Keratinocyte (primary cell): ENCODE measurements around the gene FAM13C. TPM values are rescaled to one million over a fixed set of nuclear protein-coding genes. Genes with fewer than 3 reads are reported as not detected.

Source experiments
- DNase-seq: peaks from one replicate; pipeline ENCODE4 v3.0.0-alpha.2; 2011; ENCODE audit warnings: low read depth, missing footprints, low spot score
- FAIRE-seq: peaks from 2 replicates; lab custom pipeline; 2011; peaks lifted over from hg19 to GRCh38; lab: Jason Lieb, UNC
- H2AFZ ChIP-seq: 2 replicates; pipeline ENCODE4 v1.6.0; 2012; ENCODE audit warnings: low read length, control low read depth, inconsistent platforms; ENCODE audit not compliant: control insufficient read depth
- H3K27ac ChIP-seq: 2 replicates; pipeline ENCODE4 v1.5.1; 2011; ENCODE audit warnings: low read length; ENCODE audit not compliant: control insufficient read depth, insufficient read depth
- H3K27me3 ChIP-seq: 3 replicates; pipeline ENCODE4 v1.6.0; 2011; ENCODE audit warnings: low read length; ENCODE audit not compliant: control insufficient read depth, insufficient read depth; ENCODE audit errors: extremely low read depth
- H3K36me3 ChIP-seq, 2 experiments: 2 replicates in 1 of 2; 3 replicates in 1 of 2; pipeline ENCODE4 v1.5.1; 2011; ENCODE audit warnings: low read length in 2 of 2, mild to moderate bottlenecking in 1 of 2; ENCODE audit not compliant: control insufficient read depth in 2 of 2, insufficient read depth in 2 of 2; ENCODE audit errors: extremely low read depth in 1 of 2
- H3K4me1 ChIP-seq: 3 replicates; pipeline ENCODE4 v1.5.1; 2011; ENCODE audit warnings: low read length; ENCODE audit not compliant: control insufficient read depth, insufficient read depth; ENCODE audit errors: extremely low read depth
- H3K4me2 ChIP-seq: 3 replicates; pipeline ENCODE4 v1.6.0; 2011; ENCODE audit warnings: low read depth, low read length; ENCODE audit not compliant: control insufficient read depth, insufficient read depth; ENCODE audit errors: extremely low read depth
- H3K4me3 ChIP-seq, 3 experiments: fragments of 200-600 bp in 1 of 3; sonication (generic) in 1 of 3; 2 replicates in 2 of 3; 3 replicates in 1 of 3; pipeline ENCODE4 v1.5.1; 2011 to 2016; ENCODE audit warnings: low read length in 3 of 3, mild to moderate bottlenecking in 3 of 3, control low read depth in 2 of 3, inconsistent platforms in 1 of 3, low read depth in 1 of 3, mixed read lengths in 1 of 3, mixed run types in 1 of 3, moderate library complexity in 1 of 3; ENCODE audit not compliant: control insufficient read depth in 2 of 3, insufficient read depth in 2 of 3; ENCODE audit errors: extremely low read depth in 1 of 3
- H3K79me2 ChIP-seq: 2 replicates; pipeline ENCODE4 v1.6.0; 2012; ENCODE audit warnings: low read length; ENCODE audit not compliant: control insufficient read depth, insufficient read depth
- H3K9ac ChIP-seq: 3 replicates; pipeline ENCODE4 v1.6.0; 2011; ENCODE audit warnings: low read length; ENCODE audit not compliant: control insufficient read depth, insufficient read depth; ENCODE audit errors: extremely low read depth
- H3K9me1 ChIP-seq: 3 replicates; pipeline ENCODE4 v1.6.0; 2011; ENCODE audit warnings: low read length; ENCODE audit not compliant: control insufficient read depth, insufficient read depth; ENCODE audit errors: extremely low read depth
- H3K9me3 ChIP-seq: 2 replicates; pipeline ENCODE4 v1.5.1; 2012; ENCODE audit warnings: low read depth, low read length; ENCODE audit not compliant: control insufficient read depth
- H4K20me1 ChIP-seq: 3 replicates; pipeline ENCODE4 v1.6.0; 2011; ENCODE audit warnings: low read length; ENCODE audit not compliant: control insufficient read depth, insufficient read depth; ENCODE audit errors: extremely low read depth
- EZH2 ChIP-seq: IDR thresholded peaks from one replicate; pipeline ENCODE4 v1.6.1; 2012; ENCODE audit warnings: inconsistent platforms, mild to moderate bottlenecking, low read length, moderate library complexity
- dilution Hi-C: fragments of 300-500 bp; cut with MboI; formaldehyde crosslinking; loops from one replicate; pipeline ENCODE4 v1.7.0; 2020; ENCODE audit warnings: low sequenced_read_pairs; ENCODE audit not compliant: extremely low pct_ligation_motif_present
- polyA plus RNA-seq, 5 experiments: library from polyadenylated mRNA; depleted of rRNA in 3 of 5; stranded (reverse) in 3 of 5; stranded (forward) in 1 of 5; unstranded in 1 of 5; fragments of >200 nt; gene quantifications; 1 replicate in 1 of 5; 2 replicates in 3 of 5; 3 replicates in 1 of 5; pipeline versions ENCODE4 v1.2.1 to v1.2.3, GENCODE V29; 2011 to 2012; ENCODE audit warnings: missing spikeins in 2 of 5, low read depth in 1 of 5, low replicate concordance in 1 of 5
- TF ChIP-seq, protein P1 (sequence below), 3 experiments: IDR thresholded peaks in 1 of 3; conservative IDR thresholded peaks in 1 of 3; optimal IDR thresholded peaks in 1 of 3; 2 replicates in 2 of 3; 3 replicates in 1 of 3; pipeline versions ENCODE3 to v1.5.1; 2011; ENCODE audit warnings: low read length in 3 of 3, mild to moderate bottlenecking in 3 of 3, moderate library complexity in 2 of 3, control low read depth in 1 of 3, inconsistent platforms in 1 of 3; ENCODE audit not compliant: insufficient read depth in 2 of 3; ENCODE audit errors: extremely low read depth in 1 of 3

The FAM13C gene
- polyA plus RNA-seq, 1 donor (not counting 4 experiments of a cell fraction or from before 2014, with no cell fraction given), result 0.58 TPM

- TF ChIP-seq, protein P1, sequence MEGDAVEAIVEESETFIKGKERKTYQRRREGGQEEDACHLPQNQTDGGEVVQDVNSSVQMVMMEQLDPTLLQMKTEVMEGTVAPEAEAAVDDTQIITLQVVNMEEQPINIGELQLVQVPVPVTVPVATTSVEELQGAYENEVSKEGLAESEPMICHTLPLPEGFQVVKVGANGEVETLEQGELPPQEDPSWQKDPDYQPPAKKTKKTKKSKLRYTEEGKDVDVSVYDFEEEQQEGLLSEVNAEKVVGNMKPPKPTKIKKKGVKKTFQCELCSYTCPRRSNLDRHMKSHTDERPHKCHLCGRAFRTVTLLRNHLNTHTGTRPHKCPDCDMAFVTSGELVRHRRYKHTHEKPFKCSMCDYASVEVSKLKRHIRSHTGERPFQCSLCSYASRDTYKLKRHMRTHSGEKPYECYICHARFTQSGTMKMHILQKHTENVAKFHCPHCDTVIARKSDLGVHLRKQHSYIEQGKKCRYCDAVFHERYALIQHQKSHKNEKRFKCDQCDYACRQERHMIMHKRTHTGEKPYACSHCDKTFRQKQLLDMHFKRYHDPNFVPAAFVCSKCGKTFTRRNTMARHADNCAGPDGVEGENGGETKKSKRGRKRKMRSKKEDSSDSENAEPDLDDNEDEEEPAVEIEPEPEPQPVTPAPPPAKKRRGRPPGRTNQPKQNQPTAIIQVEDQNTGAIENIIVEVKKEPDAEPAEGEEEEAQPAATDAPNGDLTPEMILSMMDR (optimal IDR thresholded peaks at IDR 0.05 in 1 of 3, IDR thresholded peaks at IDR 0.05 in 1 of 3, conservative IDR thresholded peaks at IDR 0.05 in 1 of 3; ENCODE audit: extremely low read depth in 1 of 3, insufficient read depth in 2 of 3, low read length in 3 of 3), result no peak
- TF ChIP-seq EZH2, result no peak
- dilution Hi-C loops, result no loop called here
- H2AFZ ChIP-seq, result no peak overlapping the region
- no peak overlapping the region for H3K4me3 ChIP-seq
- H3K4me2 ChIP-seq, result no peak overlapping the region
- no peak for FAIRE-seq
- H3K9ac ChIP-seq, result no peak overlapping the region
- no peaks in the 10 kb centered on the region for H3K79me2 ChIP-seq
- H3K27me3 ChIP-seq, result no peaks in the 10 kb centered on the region
- H3K36me3 ChIP-seq, result no peaks in the 10 kb centered on the region
- H3K4me1 ChIP-seq, result peaks cover 15% of the 10 kb centered on the region
- H3K9me1 ChIP-seq, result no peaks in the 10 kb centered on the region
- no peaks in the 10 kb centered on the region for H4K20me1 ChIP-seq
- no peaks in the 10 kb centered on the region for H3K9me3 ChIP-seq
- DNase-seq, result no peak
- H3K27ac ChIP-seq, result no peak overlapping the region
Observed at GRCh38 chr10:59281861-59282260, 80.5 kb downstream of the FAM13C start.

DNA sequence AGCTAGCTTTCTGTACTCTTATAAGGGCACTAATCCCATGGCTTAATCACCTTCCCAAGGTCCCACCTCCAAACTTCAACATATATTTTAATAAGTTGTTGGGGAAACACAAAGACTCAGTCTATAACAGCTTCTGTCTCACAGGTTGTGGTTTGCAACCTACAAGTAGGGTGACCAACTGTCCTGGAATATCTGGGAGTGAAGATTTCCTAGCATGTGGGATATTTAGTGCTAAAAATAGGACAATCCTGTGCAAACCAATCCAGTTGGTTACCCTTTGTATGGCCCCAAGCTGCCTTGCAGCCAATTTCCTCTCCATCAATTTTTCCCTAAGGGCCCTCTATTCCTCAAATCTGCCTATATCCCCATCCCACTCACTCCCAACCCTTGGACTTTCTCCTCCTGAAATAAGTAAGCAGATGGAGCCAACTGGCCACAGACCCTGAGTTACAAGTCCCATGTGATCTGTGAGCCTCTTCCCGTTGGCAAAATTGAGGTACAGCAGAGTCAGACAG, 82.3 kb downstream of the FAM13C start:
- no peak overlapping the region for H3K9ac ChIP-seq
- H3K9me3 ChIP-seq, result no peaks in the 10 kb centered on the region
- H3K9me1 ChIP-seq, result no peaks in the 10 kb centered on the region
- peaks cover 15% of the 10 kb centered on the region for H3K4me1 ChIP-seq
- FAIRE-seq, result no peak
- H3K79me2 ChIP-seq, result no peaks in the 10 kb centered on the region
- dilution Hi-C loops, result no loop called here
- no peak overlapping the region for H2AFZ ChIP-seq
- H3K27ac ChIP-seq, result no peak overlapping the region
- no peak for TF ChIP-seq EZH2
- no peaks in the 10 kb centered on the region for H3K27me3 ChIP-seq
- no peaks in the 10 kb centered on the region for H4K20me1 ChIP-seq
- DNase-seq, result no peak
- H3K4me3 ChIP-seq, result no peak overlapping the region
- no peak overlapping the region for H3K4me2 ChIP-seq
- H3K36me3 ChIP-seq, result no peaks in the 10 kb centered on the region

DNA sequence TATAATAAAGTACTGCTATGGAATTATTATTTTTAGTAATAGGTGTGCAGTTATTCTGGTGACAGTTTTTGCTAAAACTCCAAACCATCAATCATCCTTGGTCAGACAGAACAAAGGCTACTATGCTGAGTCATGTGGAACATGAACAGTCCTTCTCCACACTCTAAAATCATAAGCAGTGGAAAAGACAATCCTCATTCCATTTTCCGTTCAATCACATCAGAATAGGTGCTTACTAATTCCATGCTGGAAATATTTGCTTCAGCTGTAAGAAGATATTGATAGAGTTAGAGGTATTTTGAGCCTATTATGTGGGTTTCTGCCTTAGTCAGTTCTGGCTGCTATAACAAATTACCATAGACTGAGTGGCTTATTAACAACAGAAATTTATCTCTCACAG, 82.9 kb downstream of the FAM13C start:
- H3K27ac ChIP-seq, result no peak overlapping the region
- DNase-seq (no peak), FAIRE-seq (no peak)
- no peaks in the 10 kb centered on the region for H3K27me3 ChIP-seq
- H3K4me2 ChIP-seq, result no peak overlapping the region
- no peak overlapping the region for H2AFZ ChIP-seq
- TF ChIP-seq, protein P1 (optimal IDR thresholded peaks at IDR 0.05 in 1 of 3, IDR thresholded peaks at IDR 0.05 in 1 of 3, conservative IDR thresholded peaks at IDR 0.05 in 1 of 3; ENCODE audit: extremely low read depth in 1 of 3, insufficient read depth in 2 of 3, low read length in 3 of 3), result no peak
- no peak for TF ChIP-seq EZH2
- no peak overlapping the region for H3K9ac ChIP-seq
- no peaks in the 10 kb centered on the region for H3K9me1 ChIP-seq
- dilution Hi-C loops, result no loop called here
- H3K79me2 ChIP-seq, result no peaks in the 10 kb centered on the region
- H3K4me1 ChIP-seq, result peaks cover 15% of the 10 kb centered on the region
- H3K4me3 ChIP-seq, result no peak overlapping the region
- no peaks in the 10 kb centered on the region for H3K9me3 ChIP-seq
- no peaks in the 10 kb centered on the region for H3K36me3 ChIP-seq
- H4K20me1 ChIP-seq, result no peaks in the 10 kb centered on the region
